OCI-LY7 (cell line): ENCODE measurements around the gene ZNF474.

Source experiments
- CTCF ChIP-seq: fragments of 200-600 bp; sonication (generic); conservative IDR thresholded peaks from 2 replicates; pipeline ENCODE4 v1.5.1; 2014; ENCODE audit warnings: mild to moderate bottlenecking, antibody characterized with exemption, low read length, moderate library complexity, mixed read lengths
- EZH2phosphoT487 ChIP-seq: fragments of 200-600 bp; sonication (generic); IDR thresholded peaks from 2 replicates; pipeline ENCODE4 v1.6.1; 2018; ENCODE audit warnings: low read depth, borderline replicate concordance, mild to moderate bottlenecking, mixed run types, antibody characterized with exemption, low read length, moderate library complexity, mixed read lengths

GRCh38 chr5:122183098-122183787, 53.9 kb downstream of the ZNF474 start:
- TF ChIP-seq CTCF (no peak), EZH2phosphoT487 (no peak)
